ENCODE measurements around the gene PIGA.
"Not testable (repeated sequence)": the region's sequence is repeated elsewhere in the genome, so short reads cannot be mapped to it uniquely, and the experiment has no call there.

PIGA gene

GRCh38 chrX:15292861-15293260, 42.5 kb downstream of the PIGA start:
- no peak for DNase-seq (ENCODE audit: extremely low read depth, low read depth)
- H3K4me3 ChIP-seq (replicated peaks; ENCODE audit: low read depth, low read length): no peak overlapping the region

GRCh38 chrX:15277604-15278003, 57.7 kb downstream of the PIGA start:
- no peak for DNase-seq (ENCODE audit: extremely low read depth, low read depth)
- H3K4me3 ChIP-seq (replicated peaks; ENCODE audit: low read depth, low read length): no peak overlapping the region
- no peak for TF ChIP-seq CTCF (IDR thresholded peaks at IDR 0.05; ENCODE audit: low read depth, low read length, missing control alignments)

More at GRCh38 chrX:15292861-15293260, 42.5 kb downstream of the PIGA start:
- no peak for TF ChIP-seq CTCF (IDR thresholded peaks at IDR 0.05; ENCODE audit: low read depth, low read length, missing control alignments)

GRCh38 chrX:15274946-15275345, 60.4 kb downstream of the PIGA start:
- DNase-seq (ENCODE audit: extremely low read depth, low read depth): no peak
- TF ChIP-seq CTCF (IDR thresholded peaks at IDR 0.05; ENCODE audit: low read depth, low read length, missing control alignments): no peak
- H3K4me3 ChIP-seq (replicated peaks; ENCODE audit: low read depth, low read length): no peak overlapping the region

GRCh38 chrX:15273275-15273674, 62.0 kb downstream of the PIGA start:
- DNase-seq (ENCODE audit: extremely low read depth, low read depth); H3K4me3 ChIP-seq (replicated peaks; ENCODE audit: low read depth, low read length): not testable (repeated sequence)

- H3K4me3 ChIP-seq (replicated peaks; ENCODE audit: low read depth, low read length): no peak overlapping the region
- DNase-seq (ENCODE audit: extremely low read depth, low read depth): no peak
- no peak for TF ChIP-seq CTCF (IDR thresholded peaks at IDR 0.05; ENCODE audit: low read depth, low read length, missing control alignments)
These were observed 63.6 kb downstream of the PIGA start for GRCh38 chrX:15271757-15272156.

GRCh38 chrX:15269618-15270521, 65.5 kb downstream of the PIGA start, which contains the start of gene ASB9:
Gene ASB9, minus strand, starts transcription at chrX:15270083. Its CDS starts 209 bp downstream, at chrX:15269874.
- peak; percentile 41 for DNase-seq (ENCODE audit: extremely low read depth, low read depth)
- H3K4me3 ChIP-seq (replicated peaks; ENCODE audit: low read depth, low read length): peak within 1 kb of the TSS; percentile 32
- no peak for TF ChIP-seq CTCF (IDR thresholded peaks at IDR 0.05; ENCODE audit: low read depth, low read length, missing control alignments)
